ENCODE results near the gene ETNK1.
"Not testable (repeated sequence)": the region's sequence is repeated elsewhere in the genome, so short reads cannot be mapped to it uniquely, and the experiment has no call there.

Gene ETNK1

DNA sequence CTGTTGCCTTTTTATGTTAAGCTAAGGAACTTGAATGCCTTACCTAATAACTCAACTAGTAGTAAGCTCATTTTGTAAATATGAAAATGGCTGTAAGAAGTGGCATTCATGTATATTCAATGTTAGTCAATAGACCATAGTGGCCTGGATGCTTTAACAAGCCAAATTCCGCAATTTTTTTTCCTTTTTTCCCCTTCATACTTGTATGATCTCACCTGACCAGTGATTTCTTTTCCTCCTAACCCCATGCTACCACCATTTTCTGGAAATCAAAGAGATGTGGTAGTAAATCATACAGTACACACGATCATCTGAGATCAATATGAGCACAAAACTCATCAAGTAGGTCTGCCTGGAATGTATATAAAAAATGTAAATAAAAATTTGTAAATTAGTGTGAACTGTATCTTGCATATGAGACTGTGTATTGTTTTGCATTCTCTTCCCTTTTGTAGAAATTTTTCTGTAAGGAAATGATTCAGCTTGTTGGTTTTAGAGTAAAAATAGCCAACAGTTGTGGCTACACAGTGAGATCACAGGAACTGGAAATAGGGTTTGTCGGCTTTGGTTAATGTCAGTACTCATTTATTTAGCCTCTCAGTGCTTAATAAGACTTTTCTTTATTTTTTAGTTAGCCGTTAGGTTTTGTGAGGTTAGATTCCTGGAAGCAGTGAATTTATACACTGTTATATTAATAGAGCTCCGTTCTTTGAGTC, 62.5 kb downstream of the ETNK1 start:
- Histone ChIP-seq H3K27ac (ENCODE audit: low read depth, low read length) (no peak overlapping the region), H3K4me1 (ENCODE audit: control insufficient read depth, insufficient read depth, low read length) (no peaks in the 10 kb centered on the region), H3K9ac (ENCODE audit: low read length) (no peak overlapping the region), H3K4me3 (ENCODE audit: low read depth, low read length) (no peak overlapping the region), H3K36me3 (ENCODE audit: control insufficient read depth, insufficient read depth, low read length) (peaks cover 15% of the 10 kb centered on the region), H3K9me3 (ENCODE audit: control insufficient read depth, insufficient read depth, low read depth, low read length) (0 out of 2 replicates have a peak, but pooled peaks cover 6% of the 10 kb centered on the region), H3K27me3 (ENCODE audit: control insufficient read depth, insufficient read depth, low read length) (no peaks in the 10 kb centered on the region)

GRCh38 chr12:22689876-22690275, 64.9 kb downstream of the ETNK1 start:
- Histone ChIP-seq H3K9ac (ENCODE audit: low read length) (no peak overlapping the region), H3K9me3 (ENCODE audit: control insufficient read depth, insufficient read depth, low read depth, low read length) (peaks cover 27% of the 10 kb centered on the region), H3K4me1 (ENCODE audit: control insufficient read depth, insufficient read depth, low read length) (no peaks in the 10 kb centered on the region), H3K27me3 (ENCODE audit: control insufficient read depth, insufficient read depth, low read length) (no peaks in the 10 kb centered on the region), H3K36me3 (ENCODE audit: control insufficient read depth, insufficient read depth, low read length) (peaks cover 12% of the 10 kb centered on the region), H3K27ac (ENCODE audit: low read depth, low read length) (no peak overlapping the region), H3K4me3 (ENCODE audit: low read depth, low read length) (no peak overlapping the region)

GRCh38 chr12:22691319-22691718, 66.3 kb downstream of the ETNK1 start:
- Histone ChIP-seq H3K36me3 (ENCODE audit: control insufficient read depth, insufficient read depth, low read length) (peaks cover 6% of the 10 kb centered on the region), H3K27me3 (ENCODE audit: control insufficient read depth, insufficient read depth, low read length) (no peaks in the 10 kb centered on the region), H3K9ac (ENCODE audit: low read length) (no peak overlapping the region), H3K4me3 (ENCODE audit: low read depth, low read length) (no peak overlapping the region), H3K27ac (ENCODE audit: low read depth, low read length) (no peak overlapping the region), H3K4me1 (ENCODE audit: control insufficient read depth, insufficient read depth, low read length) (no peaks in the 10 kb centered on the region), H3K9me3 (ENCODE audit: control insufficient read depth, insufficient read depth, low read depth, low read length) (peaks cover 27% of the 10 kb centered on the region)

DNA sequence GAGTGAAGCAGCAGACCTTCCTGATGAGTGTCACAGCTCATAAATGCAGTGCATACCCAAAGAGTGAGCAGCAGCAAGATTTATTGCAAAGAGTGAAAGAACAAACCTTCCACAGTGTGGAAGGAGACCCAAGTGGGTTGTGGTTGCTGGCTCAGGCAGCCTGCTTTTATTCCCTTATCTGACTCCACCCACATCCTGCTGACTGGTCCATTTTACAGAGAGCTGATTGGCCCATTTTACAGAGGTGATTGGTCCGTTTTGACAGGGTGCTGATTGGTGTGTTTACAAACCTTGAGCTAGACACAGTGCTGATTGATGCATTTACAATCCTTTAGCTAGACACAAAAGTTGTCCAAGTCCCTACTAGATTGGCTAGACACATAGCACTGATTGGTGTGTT, 67.5 kb downstream of the ETNK1 start:
- not testable (repeated sequence) for H3K4me1 ChIP-seq (ENCODE audit: control insufficient read depth, insufficient read depth, low read length); H3K27me3 ChIP-seq (ENCODE audit: control insufficient read depth, insufficient read depth, low read length); H3K36me3 ChIP-seq (ENCODE audit: control insufficient read depth, insufficient read depth, low read length); H3K9ac ChIP-seq (ENCODE audit: low read length); H3K27ac ChIP-seq (ENCODE audit: low read depth, low read length); H3K4me3 ChIP-seq (ENCODE audit: low read depth, low read length)
- peaks cover 27% of the 10 kb centered on the region for H3K9me3 ChIP-seq (ENCODE audit: control insufficient read depth, insufficient read depth, low read depth, low read length)

- Histone ChIP-seq H3K9me3 (ENCODE audit: control insufficient read depth, insufficient read depth, low read depth, low read length) (peaks cover 27% of the 10 kb centered on the region), H3K4me3 (ENCODE audit: low read depth, low read length) (no peak overlapping the region), H3K36me3 (ENCODE audit: control insufficient read depth, insufficient read depth, low read length) (peaks cover 6% of the 10 kb centered on the region), H3K27me3 (ENCODE audit: control insufficient read depth, insufficient read depth, low read length) (no peaks in the 10 kb centered on the region), H3K9ac (ENCODE audit: low read length) (no peak overlapping the region), H3K4me1 (ENCODE audit: control insufficient read depth, insufficient read depth, low read length) (peaks cover 9% of the 10 kb centered on the region), H3K27ac (ENCODE audit: low read depth, low read length) (no peak overlapping the region)
Measured at GRCh38 chr12:22692964-22693555, 68.1 kb downstream of the ETNK1 start.

GRCh38 chr12:22698576-22698975, 73.6 kb downstream of the ETNK1 start:
- H3K27ac ChIP-seq (ENCODE audit: low read depth, low read length), result no peak overlapping the region

GRCh38 chr12:22699705-22700104, 74.7 kb downstream of the ETNK1 start:
- peaks cover 31% of the 10 kb centered on the region for H3K4me1 ChIP-seq (ENCODE audit: control insufficient read depth, insufficient read depth, low read length)
- not testable (repeated sequence) for H3K9ac ChIP-seq (ENCODE audit: low read length); H3K9me3 ChIP-seq (ENCODE audit: control insufficient read depth, insufficient read depth, low read depth, low read length); H3K27me3 ChIP-seq (ENCODE audit: control insufficient read depth, insufficient read depth, low read length); H3K27ac ChIP-seq (ENCODE audit: low read depth, low read length); H3K36me3 ChIP-seq (ENCODE audit: control insufficient read depth, insufficient read depth, low read length)
- H3K4me3 ChIP-seq (ENCODE audit: low read depth, low read length), result peak overlapping the region; percentile 35

More at GRCh38 chr12:22698576-22698975, 73.6 kb downstream of the ETNK1 start:
- peaks cover 11% of the 10 kb centered on the region for H3K9me3 ChIP-seq (ENCODE audit: control insufficient read depth, insufficient read depth, low read depth, low read length)
- H3K4me1 ChIP-seq (ENCODE audit: control insufficient read depth, insufficient read depth, low read length), result peaks cover 31% of the 10 kb centered on the region
- H3K36me3 ChIP-seq (ENCODE audit: control insufficient read depth, insufficient read depth, low read length), result no peaks in the 10 kb centered on the region
- H3K9ac ChIP-seq (ENCODE audit: low read length), result no peak overlapping the region
- H3K4me3 ChIP-seq (ENCODE audit: low read depth, low read length), result no peak overlapping the region
- no peaks in the 10 kb centered on the region for H3K27me3 ChIP-seq (ENCODE audit: control insufficient read depth, insufficient read depth, low read length)

DNA sequence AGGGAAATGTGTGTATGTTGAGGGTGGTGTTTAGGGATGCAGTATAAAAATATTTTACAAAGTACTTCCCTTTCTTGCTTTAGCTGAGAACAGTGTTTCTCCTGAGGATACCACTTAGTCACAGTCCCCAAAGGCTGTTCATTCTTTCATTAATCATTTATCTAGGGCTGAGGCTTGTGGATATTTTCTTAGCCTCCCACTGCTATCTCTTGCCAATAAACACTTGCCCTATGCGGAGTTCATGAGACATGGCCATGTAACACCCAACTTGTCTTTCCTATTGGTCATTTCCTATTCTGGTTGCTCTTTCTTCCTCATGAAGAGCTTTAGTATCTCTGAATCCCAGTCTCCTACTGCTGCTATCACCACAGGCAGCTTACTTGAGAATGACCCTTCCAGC, 75.1 kb downstream of the ETNK1 start:
- H3K36me3 ChIP-seq (ENCODE audit: control insufficient read depth, insufficient read depth, low read length), result no peaks in the 10 kb centered on the region
- no peak overlapping the region for H3K9ac ChIP-seq (ENCODE audit: low read length)
- peaks cover 31% of the 10 kb centered on the region for H3K4me1 ChIP-seq (ENCODE audit: control insufficient read depth, insufficient read depth, low read length)
- H3K4me3 ChIP-seq (ENCODE audit: low read depth, low read length), result peak overlapping the region; percentile 35
- no peaks in the 10 kb centered on the region for H3K9me3 ChIP-seq (ENCODE audit: control insufficient read depth, insufficient read depth, low read depth, low read length)
- H3K27ac ChIP-seq (ENCODE audit: low read depth, low read length), result no peak overlapping the region
- H3K27me3 ChIP-seq (ENCODE audit: control insufficient read depth, insufficient read depth, low read length), result no peaks in the 10 kb centered on the region

DNA sequence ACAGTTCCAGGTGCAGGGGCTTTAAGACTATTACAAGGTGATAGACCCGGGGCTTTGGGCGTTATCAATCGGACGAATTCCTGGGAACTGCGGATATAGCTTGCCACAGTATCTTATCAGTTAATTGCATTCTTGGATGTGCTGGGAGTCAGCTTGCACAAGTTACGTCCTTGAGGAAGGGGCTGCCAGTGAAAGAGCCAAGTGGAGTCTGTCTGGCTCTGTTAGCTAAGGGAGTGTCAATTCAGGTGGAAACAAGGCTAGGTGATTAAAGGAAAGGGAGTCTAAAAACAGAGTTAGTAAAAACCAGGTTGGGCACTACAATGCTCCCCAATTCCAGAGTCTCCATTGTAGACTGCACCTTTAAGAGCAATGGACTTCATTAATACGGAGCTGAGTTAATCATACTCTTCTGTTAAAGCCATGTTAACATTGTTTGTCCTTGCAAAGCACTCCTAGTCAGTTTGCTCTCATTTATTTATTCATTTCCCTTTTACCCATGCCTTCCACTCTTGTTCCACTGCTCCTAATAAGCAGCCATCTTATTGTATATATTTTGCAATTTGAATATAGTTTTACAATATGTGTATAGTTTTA, 76.3 kb downstream of the ETNK1 start:
- H3K4me3 ChIP-seq (ENCODE audit: low read depth, low read length), result 0 out of 2 replicates have a peak overlapping the region, but pooled peaks have one; percentile 4
- not testable (repeated sequence) for H3K9me3 ChIP-seq (ENCODE audit: control insufficient read depth, insufficient read depth, low read depth, low read length); H3K27ac ChIP-seq (ENCODE audit: low read depth, low read length); H3K27me3 ChIP-seq (ENCODE audit: control insufficient read depth, insufficient read depth, low read length); H3K36me3 ChIP-seq (ENCODE audit: control insufficient read depth, insufficient read depth, low read length); H3K9ac ChIP-seq (ENCODE audit: low read length)
- H3K4me1 ChIP-seq (ENCODE audit: control insufficient read depth, insufficient read depth, low read length), result peaks cover 31% of the 10 kb centered on the region

DNA sequence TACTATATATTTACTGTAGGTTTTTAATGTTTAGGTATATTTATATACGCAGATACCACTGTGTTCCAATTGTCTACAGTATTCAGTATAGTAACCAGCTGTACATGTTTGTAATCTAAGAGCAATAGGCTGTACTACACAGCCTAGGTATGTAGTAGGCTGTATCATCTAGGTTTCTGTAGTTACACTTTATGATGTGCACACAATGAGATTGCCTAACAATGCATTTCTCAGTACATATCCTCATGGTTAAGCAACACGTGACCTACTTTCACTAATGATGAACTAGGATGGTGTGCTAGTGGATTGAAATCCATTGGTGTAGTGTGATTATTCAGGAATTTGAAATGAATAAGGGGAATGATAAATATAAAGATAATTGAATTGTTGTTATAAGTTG, 77.7 kb downstream of the ETNK1 start:
- no peak overlapping the region for H3K4me3 ChIP-seq (ENCODE audit: low read depth, low read length)
- peaks cover 25% of the 10 kb centered on the region for H3K4me1 ChIP-seq (ENCODE audit: control insufficient read depth, insufficient read depth, low read length)
- H3K27me3 ChIP-seq (ENCODE audit: control insufficient read depth, insufficient read depth, low read length), result no peaks in the 10 kb centered on the region
- no peak overlapping the region for H3K27ac ChIP-seq (ENCODE audit: low read depth, low read length)
- no peaks in the 10 kb centered on the region for H3K36me3 ChIP-seq (ENCODE audit: control insufficient read depth, insufficient read depth, low read length)
- no peaks in the 10 kb centered on the region for H3K9me3 ChIP-seq (ENCODE audit: control insufficient read depth, insufficient read depth, low read depth, low read length)
- H3K9ac ChIP-seq (ENCODE audit: low read length), result no peak overlapping the region

DNA sequence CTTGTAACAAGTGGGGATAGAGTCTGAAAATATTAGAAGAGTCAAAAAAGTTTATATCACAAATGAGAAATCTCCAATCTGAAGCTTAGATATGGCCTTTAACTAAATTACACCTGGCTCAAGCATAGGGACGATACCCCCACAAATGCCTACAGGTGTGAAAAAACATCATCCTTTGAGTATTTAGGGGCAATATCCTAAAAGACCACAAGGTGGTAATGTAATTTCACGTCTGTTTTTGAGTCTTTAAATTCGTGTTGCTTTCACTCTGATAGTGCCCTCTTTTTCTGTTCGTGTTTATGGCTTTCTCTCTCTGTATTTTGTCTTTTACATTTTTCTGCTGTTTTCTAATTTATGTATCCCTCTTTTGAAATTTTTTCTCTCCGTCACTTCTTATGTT, 84.3 kb downstream of the ETNK1 start:
- no peaks in the 10 kb centered on the region for H3K27me3 ChIP-seq (ENCODE audit: control insufficient read depth, insufficient read depth, low read length)
- no peaks in the 10 kb centered on the region for H3K4me1 ChIP-seq (ENCODE audit: control insufficient read depth, insufficient read depth, low read length)
- H3K27ac ChIP-seq (ENCODE audit: low read depth, low read length), result no peak overlapping the region
- no peaks in the 10 kb centered on the region for H3K36me3 ChIP-seq (ENCODE audit: control insufficient read depth, insufficient read depth, low read length)
- no peak overlapping the region for H3K9ac ChIP-seq (ENCODE audit: low read length)
- H3K9me3 ChIP-seq (ENCODE audit: control insufficient read depth, insufficient read depth, low read depth, low read length), result no peaks in the 10 kb centered on the region
- H3K4me3 ChIP-seq (ENCODE audit: low read depth, low read length), result no peak overlapping the region

Data from HUES6 (cell line).